GM19372 (cell line): ENCODE data around the gene GOLGA8F.
"Not testable (repeated sequence)": the region's sequence is repeated elsewhere in the genome, so short reads cannot be mapped to it uniquely, and the experiment has no call there.

Experiments
- ATAC-seq: cut with Tn5 transposase; IDR thresholded peaks from one replicate; pipeline ENCODE4 v1.9.1; 2021; ENCODE audit warnings: mild to moderate bottlenecking, low read depth, moderate library complexity; ENCODE audit not compliant: unreplicated experiment

GOLGA8F gene

GRCh38 chr15:28378364-28378763, at the start of gene GOLGA8F:
GOLGA8F (plus strand) TSS chr15:28378664; CDS start chr15:28378762, 98 bp downstream.
- ATAC-seq: not testable (repeated sequence)

- ATAC-seq: not testable (repeated sequence)
Measured at GRCh38 chr15:28357984-28358383, 20.5 kb upstream of the GOLGA8F start, which contains the start of gene GOLGA6L24. GOLGA6L24 (minus strand) TSS chr15:28358084; CDS start chr15:28358023, 61 bp downstream.

GRCh38 chr15:28365502-28365901, 13.0 kb upstream of the GOLGA8F start:
- not testable (repeated sequence) for ATAC-seq

GRCh38 chr15:28380053-28380452, 1.6 kb downstream of the GOLGA8F start:
- not testable (repeated sequence) for ATAC-seq

GRCh38 chr15:28396022-28396421, 17.6 kb downstream of the GOLGA8F start:
- not testable (repeated sequence) for ATAC-seq

GRCh38 chr15:28402774-28403435, 24.4 kb downstream of the GOLGA8F start:
- ATAC-seq: not testable (repeated sequence)

GRCh38 chr15:28420470-28420869, 42.0 kb downstream of the GOLGA8F start:
- not testable (repeated sequence) for ATAC-seq

GRCh38 chr15:28435594-28435993, 57.1 kb downstream of the GOLGA8F start:
- not testable (repeated sequence) for ATAC-seq
